Germinal center (tissue), 1 donor: ENCODE measurements around the gene KAT6B.
A peak's percentile ranks its signal among the peaks of the same experiment; 100 is the strongest.
"Not testable (repeated sequence)": the region's sequence is repeated elsewhere in the genome, so short reads cannot be mapped to it uniquely, and the experiment has no call there.

ENCODE experiments used
- DNase-seq: peaks from one replicate; pipeline ENCODE4 v3.0.0; 2012; ENCODE audit warnings: mixed read lengths, low spot score

The KAT6B gene

GRCh38 chr10:75042292-75042974 lies 216.0 kb downstream of the KAT6B start:
- DNase-seq: no peak

- peak; percentile 80 for DNase-seq
These were observed 217.1 kb downstream of the KAT6B start for GRCh38 chr10:75043256-75044131.

- no peak for DNase-seq
These were observed 222.3 kb downstream of the KAT6B start for GRCh38 chr10:75048669-75049098.

GRCh38 chr10:75049316-75050148 lies 223.1 kb downstream of the KAT6B start:
- DNase-seq: no peak

GRCh38 chr10:75050149-75050919 lies 223.9 kb downstream of the KAT6B start:
- DNase-seq: no peak

GRCh38 chr10:75051308-75051707 lies 224.9 kb downstream of the KAT6B start:
- no peak for DNase-seq

- not testable (repeated sequence) for DNase-seq
These were observed 229.6 kb downstream of the KAT6B start for GRCh38 chr10:75055896-75056406.

- DNase-seq: no peak
These were observed 231.3 kb downstream of the KAT6B start for GRCh38 chr10:75057680-75058079.

GRCh38 chr10:75058161-75058560 lies 231.8 kb downstream of the KAT6B start:
- DNase-seq: no peak

- DNase-seq: no peak
These were observed 235.5 kb downstream of the KAT6B start for GRCh38 chr10:75061709-75062505.

GRCh38 chr10:75062506-75063299 lies 236.3 kb downstream of the KAT6B start:
- no peak for DNase-seq

- DNase-seq: no peak
These were observed 237.2 kb downstream of the KAT6B start for GRCh38 chr10:75063461-75064230.

GRCh38 chr10:75065076-75065475 lies 238.7 kb downstream of the KAT6B start:
- DNase-seq: no peak

- no peak for DNase-seq
These were observed 239.9 kb downstream of the KAT6B start for GRCh38 chr10:75066271-75066670.

- no peak for DNase-seq
These were observed 240.9 kb downstream of the KAT6B start for GRCh38 chr10:75067272-75067671.

- no peak for DNase-seq
These were observed 242.1 kb downstream of the KAT6B start for GRCh38 chr10:75068523-75068922.

GRCh38 chr10:75070476-75070875 lies 244.1 kb downstream of the KAT6B start:
- no peak for DNase-seq

GRCh38 chr10:75070961-75071428 lies 244.6 kb downstream of the KAT6B start:
- no peak for DNase-seq

GRCh38 chr10:75071756-75072155 lies 245.4 kb downstream of the KAT6B start:
- no peak for DNase-seq
